MM.1S (cell line): Measurements from ENCODE around the gene DPP6.

Experiments
- DNase-seq: peaks from one replicate; pipeline ENCODE4 v3.0.0-alpha.2; 2015
- H2AFZ ChIP-seq: fragments of 300-600 bp; sonication (generic); 2 replicates; pipeline ENCODE4 v1.6.0; 2016; ENCODE audit warnings: antibody characterized with exemption, low read length
- H3F3A ChIP-seq: fragments of 300-600 bp; sonication (generic); 2 replicates; pipeline ENCODE4 v1.6.1; 2016; ENCODE audit warnings: mild to moderate bottlenecking, antibody characterized with exemption, low read length, moderate library complexity, mixed read lengths; ENCODE audit not compliant: insufficient read depth
- H3K27ac ChIP-seq: fragments of 300-600 bp; sonication (generic); 2 replicates; pipeline ENCODE4 v1.5.1; 2016; ENCODE audit warnings: mild to moderate bottlenecking, low read length
- H3K27me3 ChIP-seq: fragments of 300-600 bp; sonication (generic); replicated peaks from 2 replicates; pipeline ENCODE4 v1.6.0; 2016; ENCODE audit warnings: low read length; ENCODE audit not compliant: insufficient read depth
- H3K36me3 ChIP-seq: fragments of 300-600 bp; sonication (generic); replicated peaks from 2 replicates; pipeline ENCODE4 v1.6.1; 2016; ENCODE audit warnings: mild to moderate bottlenecking, low read length, mixed read lengths; ENCODE audit not compliant: insufficient read depth
- H3K4me1 ChIP-seq: fragments of 300-600 bp; sonication (generic); 2 replicates; pipeline ENCODE4 v1.6.1; 2016; ENCODE audit warnings: low read length, mixed read lengths
- H3K4me2 ChIP-seq: fragments of 300-600 bp; sonication (generic); 2 replicates; pipeline ENCODE4 v1.6.0; 2016; ENCODE audit warnings: low read depth, low read length
- H3K4me3 ChIP-seq: fragments of 300-600 bp; sonication (generic); 2 replicates; pipeline ENCODE4 v1.5.1; 2016; ENCODE audit warnings: low read length, mixed read lengths
- H3K79me2 ChIP-seq: fragments of 300-600 bp; sonication (generic); 2 replicates; pipeline ENCODE4 v1.6.1; 2016; ENCODE audit warnings: mixed run types, low read length, mixed read lengths
- H3K9ac ChIP-seq: fragments of 300-600 bp; sonication (generic); 2 replicates; pipeline ENCODE4 v1.6.1; 2016; ENCODE audit warnings: low read length, mixed read lengths
- H3K9me2 ChIP-seq: fragments of 300-600 bp; sonication (generic); replicated peaks from 2 replicates; pipeline ENCODE4 v1.6.1; 2016; ENCODE audit warnings: mild to moderate bottlenecking, low read length, mixed read lengths; ENCODE audit not compliant: insufficient read depth
- H3K9me3 ChIP-seq: fragments of 300-600 bp; sonication (generic); replicated peaks from 2 replicates; pipeline ENCODE4 v1.6.1; 2016; ENCODE audit warnings: mild to moderate bottlenecking, low read length, mixed read lengths; ENCODE audit not compliant: insufficient read depth
- H4K20me1 ChIP-seq: fragments of 300-600 bp; sonication (generic); 2 replicates; pipeline ENCODE4 v1.6.1; 2016; ENCODE audit warnings: mild to moderate bottlenecking, low read length, moderate library complexity, mixed read lengths; ENCODE audit not compliant: insufficient read depth
- CTCF ChIP-seq: fragments of 300-600 bp; sonication (generic); IDR thresholded peaks from 2 replicates; pipeline ENCODE4 v1.5.1; 2016; ENCODE audit warnings: antibody characterized with exemption, low read length, mixed read lengths
- EZH2 ChIP-seq: fragments of 300-600 bp; sonication (generic); optimal IDR thresholded peaks from 2 replicates; pipeline ENCODE3; 2017; ENCODE audit warnings: low read depth, mild to moderate bottlenecking, antibody characterized with exemption, low read length, mixed read lengths
- EZH2phosphoT487 ChIP-seq: fragments of 300-600 bp; sonication (generic); IDR thresholded peaks from 2 replicates; pipeline ENCODE4 v1.6.1; 2018; ENCODE audit warnings: antibody characterized with exemption, low read length

DPP6 gene

GRCh38 chr7:154324196-154324595 lies 272.0 kb downstream of the DPP6 start:
- Histone ChIP-seq H3K9ac (no peak overlapping the region), H3F3A (no peaks in the 10 kb centered on the region), H3K36me3 (no peaks in the 10 kb centered on the region), H4K20me1 (no peaks in the 10 kb centered on the region), H3K4me2 (no peak overlapping the region), H3K27ac (no peak overlapping the region), H2AFZ (no peak overlapping the region), H3K4me3 (no peak overlapping the region), H3K9me3 (no peaks in the 10 kb centered on the region), H3K27me3 (no peaks in the 10 kb centered on the region), H3K9me2 (no peaks in the 10 kb centered on the region), H3K4me1 (no peaks in the 10 kb centered on the region), H3K79me2 (no peaks in the 10 kb centered on the region)
- TF ChIP-seq EZH2phosphoT487, result no peak
- no peak for TF ChIP-seq CTCF
- TF ChIP-seq EZH2, result no peak
- no peak for DNase-seq

GRCh38 chr7:154326421-154326820 lies 274.2 kb downstream of the DPP6 start:
- Histone ChIP-seq H3K79me2 (no peaks in the 10 kb centered on the region), H3F3A (no peaks in the 10 kb centered on the region), H3K27ac (no peak overlapping the region), H3K36me3 (no peaks in the 10 kb centered on the region), H4K20me1 (no peaks in the 10 kb centered on the region), H3K9ac (no peak overlapping the region), H3K27me3 (no peaks in the 10 kb centered on the region), H3K4me3 (no peak overlapping the region), H3K4me2 (no peak overlapping the region), H3K9me3 (no peaks in the 10 kb centered on the region), H2AFZ (no peak overlapping the region), H3K9me2 (no peaks in the 10 kb centered on the region), H3K4me1 (no peaks in the 10 kb centered on the region)
- no peak for DNase-seq
- TF ChIP-seq EZH2 (no peak), EZH2phosphoT487 (no peak)

GRCh38 chr7:154330318-154330717 lies 278.1 kb downstream of the DPP6 start:
- H3K27me3 ChIP-seq, result no peaks in the 10 kb centered on the region
- no peak for DNase-seq
- H3K4me1 ChIP-seq, result no peaks in the 10 kb centered on the region
- no peak overlapping the region for H2AFZ ChIP-seq
- TF ChIP-seq EZH2phosphoT487 (no peak), EZH2 (no peak), CTCF (no peak)
- no peaks in the 10 kb centered on the region for H3K36me3 ChIP-seq
- H3K9ac ChIP-seq, result no peak overlapping the region
- no peaks in the 10 kb centered on the region for H3K79me2 ChIP-seq
- no peak overlapping the region for H3K4me3 ChIP-seq
- H3K9me3 ChIP-seq, result no peaks in the 10 kb centered on the region
- no peaks in the 10 kb centered on the region for H4K20me1 ChIP-seq
- H3K27ac ChIP-seq, result no peak overlapping the region
- H3K4me2 ChIP-seq, result no peak overlapping the region
- H3F3A ChIP-seq, result no peaks in the 10 kb centered on the region
- H3K9me2 ChIP-seq, result no peaks in the 10 kb centered on the region

- no peak overlapping the region for H3K4me3 ChIP-seq
- no peaks in the 10 kb centered on the region for H3K9me3 ChIP-seq
- no peaks in the 10 kb centered on the region for H3K79me2 ChIP-seq
- DNase-seq, result no peak
- no peak overlapping the region for H3K9ac ChIP-seq
- no peaks in the 10 kb centered on the region for H3K4me1 ChIP-seq
- no peaks in the 10 kb centered on the region for H3F3A ChIP-seq
- no peak overlapping the region for H3K27ac ChIP-seq
- H3K27me3 ChIP-seq, result no peaks in the 10 kb centered on the region
- H2AFZ ChIP-seq, result no peak overlapping the region
- H3K36me3 ChIP-seq, result no peaks in the 10 kb centered on the region
- H4K20me1 ChIP-seq, result no peaks in the 10 kb centered on the region
- no peak overlapping the region for H3K4me2 ChIP-seq
- TF ChIP-seq EZH2 (no peak), CTCF (no peak), EZH2phosphoT487 (no peak)
- H3K9me2 ChIP-seq, result no peaks in the 10 kb centered on the region
Measured at GRCh38 chr7:154332811-154333580, 280.8 kb downstream of the DPP6 start.
